GM12891 (cell line): ENCODE measurements around the gene GMFB.

ENCODE experiments used
- PAX5 ChIP-seq: IDR thresholded peaks from 2 replicates; pipeline ENCODE4 v1.6.1; 2011; ENCODE audit warnings: low read length, moderate library complexity, mild to moderate bottlenecking; ENCODE audit not compliant: insufficient read depth, severe bottlenecking
- POLR2A ChIP-seq: IDR thresholded peaks from 2 replicates; pipeline ENCODE4 v1.6.1; 2011; ENCODE audit warnings: low read depth, low read length, control low read depth
- POLR2AphosphoS5 ChIP-seq: IDR thresholded peaks from 2 replicates; pipeline ENCODE4 v1.6.1; 2011; ENCODE audit warnings: low read depth, low read length, control low read depth
- SPI1 ChIP-seq: IDR thresholded peaks from 2 replicates; pipeline ENCODE4 v1.6.1; 2011; ENCODE audit warnings: low read depth, low read length, control low read depth
- TAF1 ChIP-seq: IDR thresholded peaks from 2 replicates; pipeline ENCODE4 v1.6.1; 2011; ENCODE audit warnings: low read depth, low read length, control low read depth

- TF ChIP-seq POLR2AphosphoS5 (no peak), POLR2A (no peak), TAF1 (no peak), PAX5 (no peak), SPI1 (no peak)
Measured at GRCh38 chr14:54483846-54484245, 4.9 kb downstream of the GMFB start.
